Measurements from ENCODE around the gene PIAS1.
"Not testable (repeated sequence)": the region's sequence is repeated elsewhere in the genome, so short reads cannot be mapped to it uniquely, and the experiment has no call there.

Gene PIAS1

GRCh38 chr15:68129072-68129471 lies 75.0 kb downstream of the PIAS1 start:
- no peak for DNase-seq

GRCh38 chr15:68130851-68131250 lies 76.7 kb downstream of the PIAS1 start:
- no peak for DNase-seq

GRCh38 chr15:68137096-68137495 lies 83.0 kb downstream of the PIAS1 start:
- DNase-seq = no peak

- DNase-seq = no peak
These were observed 89.0 kb downstream of the PIAS1 start for GRCh38 chr15:68143129-68143528.

GRCh38 chr15:68143785-68144184 lies 89.7 kb downstream of the PIAS1 start:
- DNase-seq = no peak

GRCh38 chr15:68145706-68146105 lies 91.6 kb downstream of the PIAS1 start:
- no peak for DNase-seq

GRCh38 chr15:68148039-68148438 lies 93.9 kb downstream of the PIAS1 start:
- no peak for DNase-seq

- DNase-seq = no peak
These were observed 94.9 kb downstream of the PIAS1 start for GRCh38 chr15:68149059-68149458.

- no peak for DNase-seq
These were observed 96.1 kb downstream of the PIAS1 start for GRCh38 chr15:68150187-68150586.

GRCh38 chr15:68151277-68151676 lies 97.2 kb downstream of the PIAS1 start:
- no peak for DNase-seq

- DNase-seq = no peak
These were observed 98.2 kb downstream of the PIAS1 start for GRCh38 chr15:68152342-68152741.

- DNase-seq = peak in 1 of 2 donors; percentile 30
These were observed 100.9 kb downstream of the PIAS1 start for GRCh38 chr15:68154923-68155559.

- DNase-seq = no peak
These were observed 103.0 kb downstream of the PIAS1 start for GRCh38 chr15:68157074-68157473.

GRCh38 chr15:68158046-68158628 lies 104.0 kb downstream of the PIAS1 start:
- no peak for DNase-seq

- DNase-seq = no peak
These were observed 109.1 kb downstream of the PIAS1 start for GRCh38 chr15:68163191-68163590.

GRCh38 chr15:68166847-68167246 lies 112.7 kb downstream of the PIAS1 start:
- no peak for DNase-seq

- not testable (repeated sequence) for DNase-seq
These were observed 117.9 kb downstream of the PIAS1 start for GRCh38 chr15:68172037-68172436.

GRCh38 chr15:68173119-68173518 lies 119.0 kb downstream of the PIAS1 start:
- DNase-seq = no peak

- DNase-seq = no peak
These were observed 121.4 kb downstream of the PIAS1 start for GRCh38 chr15:68175526-68175925.

- DNase-seq = no peak
These were observed 122.5 kb downstream of the PIAS1 start for GRCh38 chr15:68176601-68177000.

GRCh38 chr15:68177742-68178141 lies 123.6 kb downstream of the PIAS1 start:
- DNase-seq = no peak

GRCh38 chr15:68183616-68184315 lies 129.7 kb downstream of the PIAS1 start:
- no peak for DNase-seq

- no peak for DNase-seq
These were observed 130.7 kb downstream of the PIAS1 start for GRCh38 chr15:68184616-68185480.

Measured in CD4-positive, alpha-beta T cell treated with Interleukin-1 beta for 1 hour (primary cell).